Activated B cell treated with CpG ODN at 0.5 μM for 24 hours (primary cell): ENCODE measurements around the gene PDILT. TPM values are rescaled to one million over a fixed set of nuclear protein-coding genes. Genes with fewer than 3 reads are reported as not detected.
"Not testable (repeated sequence)": the region's sequence is repeated elsewhere in the genome, so short reads cannot be mapped to it uniquely, and the experiment has no call there.

Experiments
- ATAC-seq: fragments of 200-7000 bp; cut with Tn5 transposase; one replicate; pipeline ENCODE4 v1.10.0; 2021; ENCODE audit warnings: low read depth, mild to moderate bottlenecking, moderate library complexity
- CTCF ChIA-PET: fragments of 350-600 bp; sonication (Branson Sonifier 250); formaldehyde crosslinking; loops from one replicate; lab custom pipeline; 2021; ENCODE audit warnings: antibody characterized with exemption; lab: Charles Lee
- POLR2A ChIA-PET: fragments of 350-600 bp; sonication (Branson Sonifier 250); formaldehyde crosslinking; loops from one replicate; lab custom pipeline; 2021; ENCODE audit warnings: antibody characterized with exemption; lab: Charles Lee
- DNase-seq: peaks from one replicate; pipeline ENCODE4 v3.0.0; 2022
- H3K27ac Mint-ChIP-seq: one replicate; pipeline ENCODE4 v1.8.0; 2020; ENCODE audit warnings: mixed read lengths
- H3K27me3 Mint-ChIP-seq: one replicate; pipeline ENCODE4 v1.8.0; 2021; ENCODE audit warnings: mixed read lengths
- H3K36me3 Mint-ChIP-seq: one replicate; pipeline ENCODE4 v1.8.0; 2021; ENCODE audit warnings: low read depth, mixed read lengths
- H3K4me1 Mint-ChIP-seq: one replicate; pipeline ENCODE4 v1.8.0; 2021; ENCODE audit warnings: mixed read lengths
- H3K4me3 Mint-ChIP-seq: one replicate; pipeline ENCODE4 v1.8.0; 2020; ENCODE audit warnings: mild to moderate bottlenecking, mixed read lengths
- H3K9me3 Mint-ChIP-seq: one replicate; pipeline ENCODE4 v1.8.0; 2020; ENCODE audit warnings: mixed read lengths
- CTCF ChIP-seq: fragments of 200-600 bp; IDR thresholded peaks from one replicate; pipeline ENCODE4 v1.8.0; 2022; ENCODE audit warnings: antibody characterized with exemption, mild to moderate bottlenecking
- intact Hi-C: fragments of 100-400 bp; cut with micrococcal nuclease; formaldehyde crosslinking; loops from one replicate; pipeline ENCODE4 v1.15.1; 2024
- total RNA-seq: library from RNA; stranded (reverse); gene quantifications from 2 replicates; pipeline ENCODE4 v1.2.3, GENCODE V29; 2022

PDILT gene
- total RNA-seq, 1 donor from 2014 or later: not detected

GRCh38 chr16:20430948-20431347 is 26.4 kb upstream of the PDILT start:
- no peak for ATAC-seq
- CTCF ChIA-PET: no interaction called here
- intact Hi-C loops: no loop called here
- TF ChIP-seq CTCF: no peak
- no peak for DNase-seq
- POLR2A ChIA-PET: no interaction called here
- Mint-ChIP-seq H3K36me3 (no peaks in the 10 kb centered on the region), H3K4me3 (no peak overlapping the region), H3K4me1 (no peaks in the 10 kb centered on the region), H3K27ac (no peak overlapping the region), H3K9me3 (no peaks in the 10 kb centered on the region), H3K27me3 (peaks cover 8% of the 10 kb centered on the region)

- POLR2A ChIA-PET, CTCF ChIA-PET, DNase-seq, intact Hi-C loops, H3K27me3 Mint-ChIP-seq, ATAC-seq, H3K9me3 Mint-ChIP-seq, H3K4me1 Mint-ChIP-seq, H3K36me3 Mint-ChIP-seq, H3K4me3 Mint-ChIP-seq, H3K27ac Mint-ChIP-seq: not testable (repeated sequence)
These were observed 25.9 kb upstream of the PDILT start for GRCh38 chr16:20430480-20430879.

- DNase-seq, H3K36me3 Mint-ChIP-seq, POLR2A ChIA-PET, H3K4me3 Mint-ChIP-seq, H3K4me1 Mint-ChIP-seq, intact Hi-C loops, H3K9me3 Mint-ChIP-seq, H3K27me3 Mint-ChIP-seq, H3K27ac Mint-ChIP-seq, CTCF ChIA-PET, ATAC-seq: not testable (repeated sequence)
These were observed 25.0 kb upstream of the PDILT start for GRCh38 chr16:20429499-20429898.

DNA sequence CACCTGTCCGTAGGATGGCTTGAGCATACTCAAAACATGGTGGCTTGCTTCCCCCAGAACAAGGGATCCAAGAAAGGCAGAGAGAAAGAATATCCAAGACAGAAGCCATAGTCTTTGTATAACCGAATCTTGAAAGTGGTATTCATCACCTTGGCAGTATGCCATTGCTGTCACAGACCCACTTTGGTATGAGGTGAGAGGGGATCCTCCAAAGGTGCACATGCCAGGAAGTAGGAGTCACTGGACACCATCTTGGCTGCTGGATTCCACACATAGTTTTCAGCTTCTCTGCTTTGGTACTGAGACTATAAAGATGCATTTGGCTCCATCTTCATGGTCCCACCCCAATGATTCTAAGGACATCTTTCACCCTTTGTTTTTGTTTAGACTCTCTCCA is 22.9 kb upstream of the PDILT start:
- H3K36me3 Mint-ChIP-seq, H3K9me3 Mint-ChIP-seq, intact Hi-C loops, CTCF ChIA-PET, DNase-seq, H3K27ac Mint-ChIP-seq, ATAC-seq, H3K4me1 Mint-ChIP-seq, H3K27me3 Mint-ChIP-seq, POLR2A ChIA-PET, H3K4me3 Mint-ChIP-seq: not testable (repeated sequence)

DNA sequence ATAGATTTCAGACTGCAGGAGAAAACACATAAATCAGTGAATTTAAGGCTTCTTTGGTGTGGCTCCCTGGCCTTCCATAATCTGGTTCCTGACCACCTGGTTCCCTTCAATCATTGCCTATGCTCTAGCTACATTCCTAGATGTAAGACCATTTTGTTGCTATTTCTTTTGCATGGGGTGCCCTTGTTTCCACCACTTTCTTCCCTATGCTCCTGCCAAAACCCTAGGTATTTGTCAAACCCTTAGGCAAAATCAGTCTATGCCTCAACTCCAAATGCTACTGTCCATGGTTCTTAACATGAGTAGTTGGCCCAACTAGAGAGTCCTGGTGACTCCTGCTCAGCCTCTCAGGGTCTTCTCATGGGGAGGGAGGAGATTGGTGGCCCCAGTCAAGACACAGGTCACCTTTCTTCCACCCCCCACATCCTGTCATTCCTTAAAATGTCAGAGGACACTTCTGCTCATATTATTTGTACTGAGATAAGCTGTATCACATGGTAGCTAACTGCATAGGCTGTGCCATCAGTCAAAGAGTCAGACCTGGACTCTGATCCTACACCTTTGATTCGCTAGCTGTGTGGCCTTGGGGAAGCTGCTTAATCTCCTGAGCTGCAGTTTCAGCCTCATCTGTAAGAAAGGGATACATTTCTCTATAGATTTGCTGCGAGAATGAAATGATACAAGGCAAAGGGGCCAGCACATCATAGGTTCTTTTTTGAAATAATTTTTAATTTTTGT is 19.8 kb upstream of the PDILT start:
- POLR2A ChIA-PET: no interaction called here
- no peak for TF ChIP-seq CTCF
- intact Hi-C loops: no loop called here
- no peak overlapping the region for H3K27ac Mint-ChIP-seq
- no peaks in the 10 kb centered on the region for H3K36me3 Mint-ChIP-seq
- CTCF ChIA-PET: no interaction called here
- H3K27me3 Mint-ChIP-seq: peaks cover 6% of the 10 kb centered on the region
- no peaks in the 10 kb centered on the region for H3K9me3 Mint-ChIP-seq
- no peak overlapping the region for H3K4me3 Mint-ChIP-seq
- H3K4me1 Mint-ChIP-seq: no peaks in the 10 kb centered on the region
- no peak for ATAC-seq
- DNase-seq: no peak

GRCh38 chr16:20423772-20424128 is 19.2 kb upstream of the PDILT start:
- H3K36me3 Mint-ChIP-seq, ATAC-seq, intact Hi-C loops, CTCF ChIA-PET, H3K4me1 Mint-ChIP-seq, POLR2A ChIA-PET, H3K27me3 Mint-ChIP-seq, DNase-seq, H3K4me3 Mint-ChIP-seq, H3K27ac Mint-ChIP-seq, H3K9me3 Mint-ChIP-seq: not testable (repeated sequence)

- POLR2A ChIA-PET, H3K4me3 Mint-ChIP-seq, DNase-seq, H3K9me3 Mint-ChIP-seq, H3K4me1 Mint-ChIP-seq, H3K36me3 Mint-ChIP-seq, H3K27me3 Mint-ChIP-seq, ATAC-seq, intact Hi-C loops, H3K27ac Mint-ChIP-seq, CTCF ChIA-PET: not testable (repeated sequence)
These were observed 17.2 kb upstream of the PDILT start for GRCh38 chr16:20421748-20422147.

GRCh38 chr16:20419093-20419492 is 14.6 kb upstream of the PDILT start:
- intact Hi-C loops, H3K9me3 Mint-ChIP-seq, H3K27me3 Mint-ChIP-seq, H3K4me3 Mint-ChIP-seq, H3K36me3 Mint-ChIP-seq, POLR2A ChIA-PET, H3K27ac Mint-ChIP-seq, H3K4me1 Mint-ChIP-seq, DNase-seq, ATAC-seq, CTCF ChIA-PET: not testable (repeated sequence)
